WTC11 (cell line): ENCODE results near the gene PLCB3. TPM values are rescaled to one million over a fixed set of nuclear protein-coding genes. Genes with fewer than 3 reads are reported as not detected.

ENCODE experiments used
- ATAC-seq: fragments of 200-7000 bp; cut with Tn5 transposase; 2 replicates; pipeline ENCODE4 v1.10.0; 2021; ENCODE audit warnings: mild to moderate bottlenecking, moderate library complexity
- CTCF ChIA-PET: fragments of 300-600 bp; sonication (Branson Sonifier 250); formaldehyde crosslinking; loops from one replicate; lab custom pipeline; 2021; ENCODE audit warnings: antibody characterized with exemption; lab: Charles Lee
- POLR2A ChIA-PET: fragments of 350-600 bp; sonication (Branson Sonifier 250); formaldehyde crosslinking; loops from one replicate; lab custom pipeline; 2021; ENCODE audit warnings: antibody characterized with exemption; lab: Charles Lee
- DNase-seq: peaks from one replicate; pipeline ENCODE4 v3.0.0; 2021; ENCODE audit warnings: low spot score
- H3K27ac Mint-ChIP-seq: 2 replicates; pipeline ENCODE4 v1.8.0; 2021; ENCODE audit warnings: mixed read lengths
- H3K27me3 Mint-ChIP-seq: 2 replicates; pipeline ENCODE4 v1.8.0; 2021; ENCODE audit warnings: low read depth, mild to moderate bottlenecking, moderate library complexity, mixed read lengths
- H3K36me3 Mint-ChIP-seq: 2 replicates; pipeline ENCODE4 v1.8.0; 2021; ENCODE audit warnings: mixed read lengths
- H3K4me1 Mint-ChIP-seq: 2 replicates; pipeline ENCODE4 v1.8.0; 2022; ENCODE audit warnings: mixed read lengths
- H3K4me3 Mint-ChIP-seq: 2 replicates; pipeline ENCODE4 v1.8.0; 2021; ENCODE audit warnings: mild to moderate bottlenecking, moderate library complexity, mixed read lengths
- H3K9me3 Mint-ChIP-seq: 2 replicates; pipeline ENCODE4 v1.8.0; 2021; ENCODE audit warnings: mixed read lengths
- AFF4 ChIP-seq: sonication (generic); formaldehyde crosslinking; IDR thresholded peaks from 2 replicates; pipeline ENCODE4 v1.8.1; 2023; ENCODE audit warnings: mild to moderate bottlenecking, missing genetic modification reagents, borderline replicate concordance
- CREB1 ChIP-seq: sonication (generic); formaldehyde crosslinking; IDR thresholded peaks from 2 replicates; pipeline ENCODE4 v1.8.0; 2023; ENCODE audit warnings: mild to moderate bottlenecking, missing genetic modification reagents
- CREM ChIP-seq: sonication (generic); formaldehyde crosslinking; IDR thresholded peaks from 2 replicates; pipeline ENCODE4 v1.8.1; 2022; ENCODE audit warnings: mild to moderate bottlenecking, missing genetic modification reagents, moderate library complexity
- FOXJ3 ChIP-seq: sonication (generic); formaldehyde crosslinking; IDR thresholded peaks from 2 replicates; pipeline ENCODE4 v1.9.0; 2021; ENCODE audit warnings: missing genetic modification reagents, mild to moderate bottlenecking, borderline replicate concordance
- FOXK1 ChIP-seq: sonication (generic); formaldehyde crosslinking; IDR thresholded peaks from 2 replicates; pipeline ENCODE4 v1.8.0; 2022; ENCODE audit warnings: mild to moderate bottlenecking, moderate library complexity, missing genetic modification reagents
- FOXP1 ChIP-seq: sonication (generic); formaldehyde crosslinking; IDR thresholded peaks from 2 replicates; pipeline ENCODE4 v1.8.0; 2022; ENCODE audit warnings: missing genetic modification reagents, mild to moderate bottlenecking, moderate library complexity, borderline replicate concordance
- GRHL2 ChIP-seq: fragments of 250-450 bp; sonication (Bioruptor Pico); IDR thresholded peaks from 2 replicates; pipeline ENCODE4 v1.8.0; 2022; ENCODE audit warnings: mild to moderate bottlenecking, moderate library complexity; ENCODE audit not compliant: insufficient replicate concordance, severe bottlenecking
- NFATC4 ChIP-seq: fragments of 250-450 bp; sonication (Bioruptor Pico); IDR thresholded peaks from 2 replicates; pipeline ENCODE4 v1.9.0; 2021; ENCODE audit warnings: mild to moderate bottlenecking
- NFYB ChIP-seq: sonication (generic); formaldehyde crosslinking; conservative IDR thresholded peaks from 2 replicates; pipeline ENCODE4 v1.8.0; 2022; ENCODE audit warnings: low read depth, missing genetic modification reagents
- PRRX2 ChIP-seq: fragments of 250-450 bp; sonication (Bioruptor Pico); IDR thresholded peaks from 2 replicates; pipeline ENCODE4 v1.8.0; 2021; ENCODE audit warnings: mild to moderate bottlenecking
- SMAD4 ChIP-seq: sonication (generic); formaldehyde crosslinking; IDR thresholded peaks from 2 replicates; pipeline ENCODE4 v1.8.0; 2022; ENCODE audit warnings: mild to moderate bottlenecking, missing genetic modification reagents
- SOX15 ChIP-seq: fragments of 250-450 bp; sonication (Bioruptor Pico); IDR thresholded peaks from 2 replicates; pipeline ENCODE4 v1.9.0; 2021; ENCODE audit warnings: mild to moderate bottlenecking
- TCF7 ChIP-seq: sonication (generic); formaldehyde crosslinking; IDR thresholded peaks from 2 replicates; pipeline ENCODE4 v1.8.0; 2022; ENCODE audit warnings: mild to moderate bottlenecking, low read depth, missing genetic modification reagents, moderate library complexity
- ZBTB21 ChIP-seq: sonication (generic); formaldehyde crosslinking; IDR thresholded peaks from 2 replicates; pipeline ENCODE4 v1.8.1; 2023; ENCODE audit warnings: mild to moderate bottlenecking, missing genetic modification reagents, borderline replicate concordance
- ZNF121 ChIP-seq: sonication (generic); formaldehyde crosslinking; IDR thresholded peaks from 2 replicates; pipeline ENCODE4 v1.8.0; 2023; ENCODE audit warnings: missing genetic modification reagents
- ZNF423 ChIP-seq: fragments of 250-450 bp; sonication (Bioruptor Pico); IDR thresholded peaks from 2 replicates; pipeline ENCODE4 v2.1.2; 2022; ENCODE audit warnings: mild to moderate bottlenecking, moderate library complexity
- total RNA-seq: library from RNA; stranded (reverse); gene quantifications from 3 replicates; pipeline ENCODE4 v1.2.3, GENCODE V29; 2021
- TF ChIP-seq, protein P1 (sequence below): sonication (generic); formaldehyde crosslinking; IDR thresholded peaks from 2 replicates; pipeline ENCODE4 v1.8.1; 2022; ENCODE audit warnings: mild to moderate bottlenecking, moderate library complexity, missing genetic modification reagents
- TF ChIP-seq, protein P2 (sequence below): sonication (generic); formaldehyde crosslinking; IDR thresholded peaks from 2 replicates; pipeline ENCODE4 v1.8.0; 2023; ENCODE audit warnings: missing genetic modification reagents, mild to moderate bottlenecking, borderline replicate concordance
- TF ChIP-seq, protein P3 (sequence below): fragments of 250-450 bp; sonication (Bioruptor Pico); IDR thresholded peaks from 2 replicates; pipeline ENCODE4 v1.9.0; 2021; ENCODE audit warnings: mild to moderate bottlenecking
- TF ChIP-seq, protein P4 (sequence below): sonication (generic); formaldehyde crosslinking; conservative IDR thresholded peaks from 2 replicates; pipeline ENCODE4 v1.8.1; 2022; ENCODE audit warnings: mild to moderate bottlenecking, missing genetic modification reagents
- TF ChIP-seq, protein P5 (sequence below): sonication (generic); formaldehyde crosslinking; IDR thresholded peaks from 2 replicates; pipeline ENCODE4 v1.8.1; 2022; ENCODE audit warnings: low read depth, mild to moderate bottlenecking, moderate library complexity, missing genetic modification reagents, borderline replicate concordance

Gene PLCB3
- total RNA-seq, 1 experiment from 2014 or later: 97.4 TPM

DNA sequence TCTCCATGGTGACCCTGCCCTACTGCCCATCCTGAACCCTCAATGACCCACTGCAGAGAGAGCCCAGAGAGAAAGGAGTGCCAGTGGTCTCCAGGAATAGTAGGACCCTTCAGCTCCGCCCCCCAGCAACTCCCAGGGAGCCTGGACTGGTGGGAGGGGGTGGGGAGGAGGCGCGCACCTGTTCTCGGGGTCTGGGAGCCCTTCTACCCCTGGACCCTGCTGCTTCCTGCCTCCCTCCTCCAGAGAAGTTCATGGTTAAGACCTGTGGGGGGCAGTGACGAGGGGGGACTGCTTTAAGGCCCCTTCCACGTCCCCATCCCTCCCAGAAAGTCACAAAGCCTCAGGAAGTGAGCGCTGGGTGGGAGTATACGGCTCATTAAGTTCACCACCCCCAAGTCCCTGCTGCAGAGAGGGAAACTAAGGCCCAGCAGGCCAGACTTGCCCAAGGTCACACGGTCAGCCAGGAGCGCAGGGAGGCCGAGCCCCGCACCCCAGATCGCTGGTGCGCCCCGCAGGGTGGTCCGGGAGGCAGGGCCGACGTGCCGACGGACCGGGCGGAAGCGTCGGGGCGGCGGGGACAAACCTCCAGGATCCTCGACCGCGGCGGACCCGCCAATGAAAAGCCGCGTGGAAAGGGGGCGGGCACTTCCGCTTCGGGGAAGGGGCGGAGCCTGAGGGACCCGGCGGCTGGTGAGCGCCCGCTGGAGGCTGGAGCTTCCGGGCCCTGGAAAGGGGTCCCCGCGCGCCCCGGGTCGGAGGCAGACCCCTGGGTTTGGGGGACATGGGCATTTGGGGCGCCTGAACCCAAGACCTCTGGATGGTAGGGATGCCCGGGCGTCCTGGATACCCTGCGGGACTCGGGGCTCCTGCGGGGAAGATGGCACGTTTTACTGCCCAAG is 25.5 kb upstream of the PLCB3 start, which contains the start of the genes NUDT22 and TRPT1 (continued):
- TF ChIP-seq, protein P1, sequence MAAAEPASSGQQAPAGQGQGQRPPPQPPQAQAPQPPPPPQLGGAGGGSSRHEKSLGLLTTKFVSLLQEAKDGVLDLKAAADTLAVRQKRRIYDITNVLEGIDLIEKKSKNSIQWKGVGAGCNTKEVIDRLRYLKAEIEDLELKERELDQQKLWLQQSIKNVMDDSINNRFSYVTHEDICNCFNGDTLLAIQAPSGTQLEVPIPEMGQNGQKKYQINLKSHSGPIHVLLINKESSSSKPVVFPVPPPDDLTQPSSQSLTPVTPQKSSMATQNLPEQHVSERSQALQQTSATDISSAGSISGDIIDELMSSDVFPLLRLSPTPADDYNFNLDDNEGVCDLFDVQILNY (CRISPR knock-in tag): peak; percentile 65; the same call in 1 of the 2 replicates
- no peak for TF ChIP-seq SOX15 (CRISPR knock-in tag)
- peak; percentile 60; the same call in 1 of the 2 replicates for TF ChIP-seq CREM (CRISPR knock-in tag)
- TF ChIP-seq FOXJ3 (CRISPR knock-in tag): no peak
- TF ChIP-seq AFF4 (CRISPR knock-in tag): no peak
- no peak for TF ChIP-seq CREB1 (CRISPR knock-in tag)
- TF ChIP-seq, protein P2, sequence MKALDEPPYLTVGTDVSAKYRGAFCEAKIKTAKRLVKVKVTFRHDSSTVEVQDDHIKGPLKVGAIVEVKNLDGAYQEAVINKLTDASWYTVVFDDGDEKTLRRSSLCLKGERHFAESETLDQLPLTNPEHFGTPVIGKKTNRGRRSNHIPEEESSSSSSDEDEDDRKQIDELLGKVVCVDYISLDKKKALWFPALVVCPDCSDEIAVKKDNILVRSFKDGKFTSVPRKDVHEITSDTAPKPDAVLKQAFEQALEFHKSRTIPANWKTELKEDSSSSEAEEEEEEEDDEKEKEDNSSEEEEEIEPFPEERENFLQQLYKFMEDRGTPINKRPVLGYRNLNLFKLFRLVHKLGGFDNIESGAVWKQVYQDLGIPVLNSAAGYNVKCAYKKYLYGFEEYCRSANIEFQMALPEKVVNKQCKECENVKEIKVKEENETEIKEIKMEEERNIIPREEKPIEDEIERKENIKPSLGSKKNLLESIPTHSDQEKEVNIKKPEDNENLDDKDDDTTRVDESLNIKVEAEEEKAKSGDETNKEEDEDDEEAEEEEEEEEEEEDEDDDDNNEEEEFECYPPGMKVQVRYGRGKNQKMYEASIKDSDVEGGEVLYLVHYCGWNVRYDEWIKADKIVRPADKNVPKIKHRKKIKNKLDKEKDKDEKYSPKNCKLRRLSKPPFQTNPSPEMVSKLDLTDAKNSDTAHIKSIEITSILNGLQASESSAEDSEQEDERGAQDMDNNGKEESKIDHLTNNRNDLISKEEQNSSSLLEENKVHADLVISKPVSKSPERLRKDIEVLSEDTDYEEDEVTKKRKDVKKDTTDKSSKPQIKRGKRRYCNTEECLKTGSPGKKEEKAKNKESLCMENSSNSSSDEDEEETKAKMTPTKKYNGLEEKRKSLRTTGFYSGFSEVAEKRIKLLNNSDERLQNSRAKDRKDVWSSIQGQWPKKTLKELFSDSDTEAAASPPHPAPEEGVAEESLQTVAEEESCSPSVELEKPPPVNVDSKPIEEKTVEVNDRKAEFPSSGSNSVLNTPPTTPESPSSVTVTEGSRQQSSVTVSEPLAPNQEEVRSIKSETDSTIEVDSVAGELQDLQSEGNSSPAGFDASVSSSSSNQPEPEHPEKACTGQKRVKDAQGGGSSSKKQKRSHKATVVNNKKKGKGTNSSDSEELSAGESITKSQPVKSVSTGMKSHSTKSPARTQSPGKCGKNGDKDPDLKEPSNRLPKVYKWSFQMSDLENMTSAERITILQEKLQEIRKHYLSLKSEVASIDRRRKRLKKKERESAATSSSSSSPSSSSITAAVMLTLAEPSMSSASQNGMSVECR (CRISPR knock-in tag): no peak
- TF ChIP-seq, protein P3, sequence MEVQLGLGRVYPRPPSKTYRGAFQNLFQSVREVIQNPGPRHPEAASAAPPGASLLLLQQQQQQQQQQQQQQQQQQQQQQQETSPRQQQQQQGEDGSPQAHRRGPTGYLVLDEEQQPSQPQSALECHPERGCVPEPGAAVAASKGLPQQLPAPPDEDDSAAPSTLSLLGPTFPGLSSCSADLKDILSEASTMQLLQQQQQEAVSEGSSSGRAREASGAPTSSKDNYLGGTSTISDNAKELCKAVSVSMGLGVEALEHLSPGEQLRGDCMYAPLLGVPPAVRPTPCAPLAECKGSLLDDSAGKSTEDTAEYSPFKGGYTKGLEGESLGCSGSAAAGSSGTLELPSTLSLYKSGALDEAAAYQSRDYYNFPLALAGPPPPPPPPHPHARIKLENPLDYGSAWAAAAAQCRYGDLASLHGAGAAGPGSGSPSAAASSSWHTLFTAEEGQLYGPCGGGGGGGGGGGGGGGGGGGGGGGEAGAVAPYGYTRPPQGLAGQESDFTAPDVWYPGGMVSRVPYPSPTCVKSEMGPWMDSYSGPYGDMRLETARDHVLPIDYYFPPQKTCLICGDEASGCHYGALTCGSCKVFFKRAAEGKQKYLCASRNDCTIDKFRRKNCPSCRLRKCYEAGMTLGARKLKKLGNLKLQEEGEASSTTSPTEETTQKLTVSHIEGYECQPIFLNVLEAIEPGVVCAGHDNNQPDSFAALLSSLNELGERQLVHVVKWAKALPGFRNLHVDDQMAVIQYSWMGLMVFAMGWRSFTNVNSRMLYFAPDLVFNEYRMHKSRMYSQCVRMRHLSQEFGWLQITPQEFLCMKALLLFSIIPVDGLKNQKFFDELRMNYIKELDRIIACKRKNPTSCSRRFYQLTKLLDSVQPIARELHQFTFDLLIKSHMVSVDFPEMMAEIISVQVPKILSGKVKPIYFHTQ (CRISPR knock-in tag): no peak
- peak; percentile 55; the same call in 1 of the 2 replicates for TF ChIP-seq FOXK1 (CRISPR knock-in tag)
- TF ChIP-seq NFYB: peak; percentile 55; the same call in 1 of the 2 replicates
- no peak for TF ChIP-seq ZNF423 (CRISPR knock-in tag)
- TF ChIP-seq, all 79 proteins: peak for 15

DNA sequence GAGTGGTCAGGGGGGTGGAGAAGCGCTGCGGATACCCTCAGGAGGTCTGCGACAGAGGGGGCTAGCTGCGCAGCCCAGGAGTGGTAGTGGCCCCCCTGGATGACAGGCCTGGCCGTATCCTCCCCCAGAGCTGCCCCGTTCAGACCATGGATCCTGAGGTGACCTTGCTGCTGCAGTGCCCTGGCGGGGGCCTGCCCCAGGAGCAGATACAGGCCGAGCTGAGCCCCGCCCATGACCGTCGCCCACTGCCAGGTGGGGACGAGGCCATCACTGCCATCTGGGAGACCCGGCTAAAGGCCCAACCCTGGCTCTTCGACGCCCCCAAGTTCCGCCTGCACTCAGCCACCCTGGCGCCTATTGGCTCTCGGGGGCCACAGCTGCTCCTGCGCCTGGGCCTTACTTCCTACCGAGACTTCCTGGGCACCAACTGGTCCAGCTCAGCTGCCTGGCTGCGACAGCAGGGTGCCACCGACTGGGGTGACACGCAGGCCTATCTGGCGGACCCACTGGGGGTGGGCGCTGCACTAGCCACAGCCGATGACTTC is 24.8 kb upstream of the PLCB3 start:
- no peak for DNase-seq
- no peaks in the 10 kb centered on the region for H3K36me3 Mint-ChIP-seq
- ATAC-seq: peak; percentile 3
- peaks cover 28% of the 10 kb centered on the region for H3K4me1 Mint-ChIP-seq
- H3K9me3 Mint-ChIP-seq: no peaks in the 10 kb centered on the region
- no peak overlapping the region for H3K27ac Mint-ChIP-seq
- peak overlapping the region; percentile 81 for H3K4me3 Mint-ChIP-seq
- CTCF ChIA-PET: interaction anchor here (0.6 to 3.8 kb wide), 18 partner anchors 9 to 130 kb away, joined by 3 to 27 read pairs (median 5); partner anchors contain the start of genes ESRRA, FERMT3, MACROD1 and PLCB3
- H3K27me3 Mint-ChIP-seq: no peaks in the 10 kb centered on the region
- POLR2A ChIA-PET: interaction anchor here (0.9 to 1.9 kb wide), 7 partner anchors 20 to 309 kb away, joined by 3 to 13 read pairs (median 3); partner anchors contain the start of genes FERMT3, PLCB3, PPP1R14B and RCOR2
- TF ChIP-seq ZNF423 (CRISPR knock-in tag) (no peak), NFATC4 (no peak), TCF7 (CRISPR knock-in tag) (no peak), ZBTB21 (CRISPR knock-in tag) (no peak), ZNF121 (CRISPR knock-in tag) (no peak), FOXP1 (CRISPR knock-in tag) (no peak), GRHL2 (CRISPR knock-in tag) (no peak), SMAD4 (CRISPR knock-in tag) (no peak), PRRX2 (CRISPR knock-in tag) (no peak)
- TF ChIP-seq, protein P4, sequence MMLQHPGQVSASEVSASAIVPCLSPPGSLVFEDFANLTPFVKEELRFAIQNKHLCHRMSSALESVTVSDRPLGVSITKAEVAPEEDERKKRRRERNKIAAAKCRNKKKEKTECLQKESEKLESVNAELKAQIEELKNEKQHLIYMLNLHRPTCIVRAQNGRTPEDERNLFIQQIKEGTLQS (CRISPR knock-in tag): no peak
- TF ChIP-seq, protein P5, sequence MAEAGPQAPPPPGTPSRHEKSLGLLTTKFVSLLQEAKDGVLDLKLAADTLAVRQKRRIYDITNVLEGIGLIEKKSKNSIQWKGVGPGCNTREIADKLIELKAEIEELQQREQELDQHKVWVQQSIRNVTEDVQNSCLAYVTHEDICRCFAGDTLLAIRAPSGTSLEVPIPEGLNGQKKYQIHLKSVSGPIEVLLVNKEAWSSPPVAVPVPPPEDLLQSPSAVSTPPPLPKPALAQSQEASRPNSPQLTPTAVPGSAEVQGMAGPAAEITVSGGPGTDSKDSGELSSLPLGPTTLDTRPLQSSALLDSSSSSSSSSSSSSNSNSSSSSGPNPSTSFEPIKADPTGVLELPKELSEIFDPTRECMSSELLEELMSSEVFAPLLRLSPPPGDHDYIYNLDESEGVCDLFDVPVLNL (CRISPR knock-in tag): no peak
